ENCODE results near the gene HEXIM1. TPM values are rescaled to one million over a fixed set of nuclear protein-coding genes. Genes with fewer than 3 reads are reported as not detected.

Gene HEXIM1
- polyA plus RNA-seq, 3 donors from 2014 or later = 1.1 to 7.2 (median 3.0) TPM

DNA sequence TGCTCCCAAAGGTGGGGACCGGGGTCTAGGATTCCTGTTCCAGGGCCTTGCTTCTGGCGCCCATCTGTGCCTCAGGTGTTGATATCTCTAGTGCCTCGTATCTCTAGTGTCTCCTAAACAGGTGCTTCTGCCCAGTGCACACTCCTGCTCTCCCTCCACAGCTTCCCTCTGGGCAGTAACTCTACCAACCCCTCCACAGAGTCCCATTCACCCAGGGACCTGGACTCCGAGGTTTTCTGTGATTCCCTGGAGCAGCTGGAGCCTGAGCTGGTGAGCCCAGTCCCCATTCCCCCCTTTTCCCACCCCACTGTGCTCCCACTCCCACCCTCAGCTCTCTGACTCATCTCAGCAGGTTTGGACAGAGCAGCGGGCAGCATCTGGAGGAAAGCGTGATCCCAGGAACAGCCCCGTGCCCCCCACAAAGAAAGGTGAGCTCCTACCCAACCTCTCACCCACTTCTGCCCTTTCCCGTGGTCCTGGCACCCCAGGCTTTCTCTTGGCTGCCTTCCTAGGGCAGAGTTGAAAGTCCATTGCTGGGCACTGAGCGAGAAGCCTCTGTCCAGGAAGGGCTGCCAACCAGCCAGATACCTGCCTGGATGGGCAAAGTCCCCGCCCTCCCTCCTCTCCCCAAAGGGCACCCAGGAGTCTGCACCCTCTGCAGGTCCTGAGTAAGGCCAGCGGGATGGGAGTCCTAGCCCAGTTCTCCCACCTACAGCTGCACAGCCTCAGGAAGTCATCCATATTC, 10.5 kb upstream of the HEXIM1 start:
- no peaks in the 10 kb centered on the region for H3K9me3 Mint-ChIP-seq
- DNase-seq = no peak
- peak overlapping the region in 1 of 6 donors; percentile 46 for H3K27ac Mint-ChIP-seq
- H3K4me1 Mint-ChIP-seq = peaks cover 26 to 36% of the 10 kb centered on the region in 2 donors
- H3K27me3 Mint-ChIP-seq (ENCODE audit: low read depth in 3 of 3) = peaks cover 4 to 10% (median 7%) of the 10 kb centered on the region in 3 donors
- H3K4me3 Mint-ChIP-seq = no peak overlapping the region
- peaks cover 0 to 4% (median 0%) of the 10 kb centered on the region in 3 donors for H3K36me3 Mint-ChIP-seq

DNA sequence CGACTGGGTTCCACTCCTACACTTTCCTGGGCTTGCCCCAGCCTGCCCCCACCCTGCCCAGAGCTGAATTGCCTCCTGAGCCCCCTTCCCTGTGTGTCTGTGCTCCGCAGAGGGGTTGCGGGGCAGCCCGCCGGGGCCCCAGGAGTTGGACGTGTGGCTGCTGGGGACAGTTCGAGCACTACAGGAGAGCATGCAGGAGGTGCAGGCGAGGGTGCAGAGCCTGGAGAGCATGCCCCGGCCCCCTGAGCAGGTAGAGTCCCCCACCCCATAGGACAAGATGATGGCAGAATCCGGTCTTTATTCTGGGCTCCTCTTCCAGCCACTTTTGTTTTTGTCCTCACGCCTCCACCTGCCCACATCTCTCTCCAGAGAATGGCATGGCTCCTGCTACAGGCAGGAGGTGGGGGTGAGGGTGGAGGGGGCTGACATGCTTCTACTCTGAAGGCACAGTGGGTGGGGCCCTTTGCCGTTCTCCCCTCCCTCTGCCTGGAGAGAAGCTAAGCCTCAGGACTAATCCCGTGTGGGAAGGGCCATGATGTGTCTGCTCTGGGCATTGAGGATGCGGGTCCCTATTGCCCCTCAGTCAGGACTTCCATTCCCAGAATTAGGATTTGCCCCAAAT, 9.3 kb upstream of the HEXIM1 start:
- no peak for DNase-seq
- no peak overlapping the region for H3K4me3 Mint-ChIP-seq
- H3K27me3 Mint-ChIP-seq (ENCODE audit: low read depth in 3 of 3) = peaks cover 3 to 6% (median 4%) of the 10 kb centered on the region in 3 donors

GRCh38 chr17:45139533-45139920, 8.7 kb upstream of the HEXIM1 start:
- Mint-ChIP-seq H3K36me3 (peaks cover 0 to 4% (median 0%) of the 10 kb centered on the region in 3 donors), H3K27ac (no peak overlapping the region), H3K9me3 (no peaks in the 10 kb centered on the region), H3K4me3 (no peak overlapping the region), H3K27me3 (ENCODE audit: low read depth in 3 of 3) (peaks cover 3 to 6% (median 4%) of the 10 kb centered on the region in 3 donors), H3K4me1 (peaks cover 30 to 33% of the 10 kb centered on the region in 2 donors)
- DNase-seq = no peak

More for the DNA sequence above, 9.3 kb upstream of the HEXIM1 start:
- H3K27ac Mint-ChIP-seq = no peak overlapping the region
- H3K36me3 Mint-ChIP-seq = peaks cover 0 to 4% (median 0%) of the 10 kb centered on the region in 3 donors
- H3K4me1 Mint-ChIP-seq = peaks cover 30 to 32% of the 10 kb centered on the region in 2 donors
- no peaks in the 10 kb centered on the region for H3K9me3 Mint-ChIP-seq

GRCh38 chr17:45143094-45143670, 5.1 kb upstream of the HEXIM1 start:
- DNase-seq = no peak
- H3K27ac Mint-ChIP-seq = peak overlapping the region in 4 of 6 donors; percentile 21 to 66 (median 51)
- peaks cover 6 to 18% (median 14%) of the 10 kb centered on the region in 3 donors for H3K27me3 Mint-ChIP-seq (ENCODE audit: low read depth in 3 of 3)
- no peaks in the 10 kb centered on the region for H3K9me3 Mint-ChIP-seq
- peaks cover 0 to 4% (median 0%) of the 10 kb centered on the region in 3 donors for H3K36me3 Mint-ChIP-seq
- H3K4me3 Mint-ChIP-seq = peak overlapping the region; percentile 18 to 73 (median 64)
- H3K4me1 Mint-ChIP-seq = peaks cover 43% of the 10 kb centered on the region in 2 donors

DNA sequence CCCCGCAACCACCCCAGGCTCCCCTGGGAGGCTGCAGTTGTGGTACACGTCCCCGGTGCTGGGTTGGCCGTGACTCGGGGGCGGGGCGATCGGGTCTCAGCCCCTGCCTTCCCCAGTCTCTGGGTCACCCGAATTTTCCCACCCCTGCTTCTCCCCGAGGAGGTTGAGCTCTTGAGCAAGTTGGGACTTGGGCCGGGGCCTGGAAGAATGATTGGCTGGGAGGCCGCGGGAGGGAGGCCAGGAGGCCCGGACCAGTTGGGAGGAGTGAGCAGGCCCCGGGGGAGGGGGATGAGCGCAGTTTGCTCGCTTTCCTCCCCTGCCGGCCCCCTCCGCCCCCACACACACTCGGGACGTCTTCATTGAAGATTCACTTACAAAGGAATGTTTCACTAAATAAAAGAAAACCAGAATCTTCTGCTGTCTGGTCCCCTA, 4.5 kb upstream of the HEXIM1 start:
- peak in 2 of 3 donors; percentile 15 to 20 for DNase-seq
- Mint-ChIP-seq H3K4me3 (peak overlapping the region; percentile 53 to 73 (median 64)), H3K4me1 (peaks cover 43 to 45% of the 10 kb centered on the region in 2 donors), H3K27me3 (ENCODE audit: low read depth in 3 of 3) (peaks cover 12 to 24% (median 20%) of the 10 kb centered on the region in 3 donors), H3K27ac (peak overlapping the region in 3 of 6 donors; percentile 24 to 66 (median 40)), H3K9me3 (no peaks in the 10 kb centered on the region), H3K36me3 (peaks cover 0 to 4% (median 0%) of the 10 kb centered on the region in 3 donors)

GRCh38 chr17:45144199-45145034, 3.9 kb upstream of the HEXIM1 start:
- peak overlapping the region; percentile 53 to 67 (median 61) for H3K4me3 Mint-ChIP-seq
- H3K9me3 Mint-ChIP-seq = no peaks in the 10 kb centered on the region
- H3K27me3 Mint-ChIP-seq (ENCODE audit: low read depth in 3 of 3) = peaks cover 16 to 30% (median 23%) of the 10 kb centered on the region in 3 donors
- DNase-seq = no peak
- H3K27ac Mint-ChIP-seq = peak overlapping the region in 3 of 6 donors; percentile 24 to 66 (median 28)
- peaks cover 48 to 52% of the 10 kb centered on the region in 2 donors for H3K4me1 Mint-ChIP-seq
- peaks cover 0 to 4% (median 0%) of the 10 kb centered on the region in 3 donors for H3K36me3 Mint-ChIP-seq

- Mint-ChIP-seq H3K4me3 (peak overlapping the region; percentile 32 to 61 (median 42)), H3K36me3 (peaks cover 0 to 4% (median 0%) of the 10 kb centered on the region in 3 donors), H3K27ac (no peak overlapping the region), H3K9me3 (no peaks in the 10 kb centered on the region), H3K27me3 (ENCODE audit: low read depth in 3 of 3) (peaks cover 20 to 34% (median 29%) of the 10 kb centered on the region in 3 donors), H3K4me1 (peaks cover 53 to 57% of the 10 kb centered on the region in 2 donors)
- DNase-seq = no peak
Measured at GRCh38 chr17:45145035-45145389, 3.3 kb upstream of the HEXIM1 start.

DNA sequence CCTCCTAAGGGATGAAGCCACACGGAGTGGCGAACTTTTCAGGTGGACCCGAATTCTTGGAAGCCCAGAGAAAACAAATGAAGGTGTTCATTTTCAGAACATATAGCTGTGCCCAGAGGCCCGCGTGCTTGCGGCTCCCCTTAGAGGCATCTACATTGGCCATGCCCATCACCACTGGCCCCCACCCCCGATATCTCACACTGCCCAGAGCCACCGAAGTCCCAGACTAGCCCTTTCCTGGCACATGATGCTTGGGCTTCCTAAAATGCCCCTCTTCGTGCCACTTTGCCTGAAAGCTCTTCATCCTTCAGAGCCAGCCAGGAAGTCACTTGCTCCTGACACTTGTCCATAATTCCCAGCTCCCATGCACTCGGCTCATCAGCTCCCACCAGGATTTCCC, 2.1 kb upstream of the HEXIM1 start:
- H3K4me1 Mint-ChIP-seq = peaks cover 63 to 64% of the 10 kb centered on the region in 2 donors
- H3K9me3 Mint-ChIP-seq = no peaks in the 10 kb centered on the region
- H3K36me3 Mint-ChIP-seq = peaks cover 0 to under 1% (median 0%) of the 10 kb centered on the region in 3 donors
- peak overlapping the region; percentile 91 to 100 (median 98) for H3K4me3 Mint-ChIP-seq
- peak overlapping the region; percentile 7 to 100 (median 85) for H3K27ac Mint-ChIP-seq
- no peak for DNase-seq
- H3K27me3 Mint-ChIP-seq (ENCODE audit: low read depth in 3 of 3) = peaks cover 20 to 34% (median 32%) of the 10 kb centered on the region in 3 donors

DNA sequence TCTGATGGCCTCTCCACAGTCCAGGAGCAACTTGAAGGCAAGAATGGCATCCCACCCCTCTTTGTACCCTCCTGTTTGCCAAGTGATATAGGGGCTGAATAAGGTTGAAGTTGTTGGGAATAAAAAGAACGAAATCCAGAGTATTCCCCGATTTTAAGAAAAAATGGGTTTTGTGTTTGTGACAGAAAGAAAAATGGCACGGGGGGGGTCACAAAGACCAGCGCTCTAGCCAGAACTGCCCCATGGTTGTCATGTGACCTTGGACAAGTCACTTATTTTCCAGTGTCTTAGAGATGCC, 1.7 kb upstream of the HEXIM1 start:
- Mint-ChIP-seq H3K36me3 (no peaks in the 10 kb centered on the region), H3K4me3 (peak overlapping the region; percentile 91 to 100 (median 98)), H3K27ac (peak overlapping the region; percentile 87 to 100 (median 99)), H3K4me1 (peaks cover 63 to 64% of the 10 kb centered on the region in 2 donors), H3K27me3 (ENCODE audit: low read depth in 3 of 3) (peaks cover 20 to 34% (median 32%) of the 10 kb centered on the region in 3 donors), H3K9me3 (no peaks in the 10 kb centered on the region)
- DNase-seq = no peak

- DNase-seq = no peak
- Mint-ChIP-seq H3K4me1 (peaks cover 64 to 65% of the 10 kb centered on the region in 2 donors), H3K36me3 (no peaks in the 10 kb centered on the region), H3K27ac (peak overlapping the region; percentile 99 to 100 (median 100)), H3K9me3 (no peaks in the 10 kb centered on the region), H3K27me3 (ENCODE audit: low read depth in 3 of 3) (peaks cover 20 to 34% (median 32%) of the 10 kb centered on the region in 3 donors), H3K4me3 (peak overlapping the region; percentile 91 to 100 (median 98))
Measured at GRCh38 chr17:45146890-45147580, 1.2 kb upstream of the HEXIM1 start.

DNA sequence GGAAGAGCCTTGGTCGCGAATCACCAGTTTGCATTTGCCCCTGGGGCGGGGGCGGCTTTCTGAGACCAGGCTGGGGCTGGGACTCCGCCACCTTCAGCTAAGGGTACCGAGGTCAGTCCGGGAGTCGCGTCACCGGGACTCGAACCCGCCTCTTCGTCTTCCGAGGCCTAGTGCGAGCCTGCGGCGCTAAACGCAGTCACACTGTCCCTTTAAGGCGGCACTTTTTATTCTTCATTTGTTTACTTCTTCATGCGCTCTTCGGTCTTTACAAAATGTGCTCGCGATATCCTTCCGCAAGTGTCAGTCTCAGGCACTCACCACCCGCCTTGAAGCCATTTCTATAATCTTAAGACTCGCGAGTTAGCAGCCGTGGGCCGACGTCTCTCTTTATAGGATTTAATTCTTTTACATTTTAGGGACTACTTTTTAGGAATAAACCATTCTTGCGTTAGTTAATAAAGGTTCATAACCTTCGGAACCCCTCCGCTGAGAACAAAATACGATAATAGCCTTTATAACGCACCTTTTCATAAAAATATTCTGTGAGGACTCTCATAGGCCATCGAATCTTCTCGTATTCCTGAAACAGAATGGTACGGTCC, 593 bp upstream of the HEXIM1 start:
- H3K4me3 Mint-ChIP-seq = peak overlapping the region; percentile 91 to 100 (median 98)
- H3K27ac Mint-ChIP-seq = peak overlapping the region; percentile 99 to 100 (median 100)
- no peaks in the 10 kb centered on the region for H3K36me3 Mint-ChIP-seq
- DNase-seq = peak; percentile 78 to 86 (median 86)
- H3K4me1 Mint-ChIP-seq = peaks cover 65 to 67% of the 10 kb centered on the region in 2 donors
- H3K9me3 Mint-ChIP-seq = no peaks in the 10 kb centered on the region
- peaks cover 20 to 34% (median 32%) of the 10 kb centered on the region in 3 donors for H3K27me3 Mint-ChIP-seq (ENCODE audit: low read depth in 3 of 3)

DNA sequence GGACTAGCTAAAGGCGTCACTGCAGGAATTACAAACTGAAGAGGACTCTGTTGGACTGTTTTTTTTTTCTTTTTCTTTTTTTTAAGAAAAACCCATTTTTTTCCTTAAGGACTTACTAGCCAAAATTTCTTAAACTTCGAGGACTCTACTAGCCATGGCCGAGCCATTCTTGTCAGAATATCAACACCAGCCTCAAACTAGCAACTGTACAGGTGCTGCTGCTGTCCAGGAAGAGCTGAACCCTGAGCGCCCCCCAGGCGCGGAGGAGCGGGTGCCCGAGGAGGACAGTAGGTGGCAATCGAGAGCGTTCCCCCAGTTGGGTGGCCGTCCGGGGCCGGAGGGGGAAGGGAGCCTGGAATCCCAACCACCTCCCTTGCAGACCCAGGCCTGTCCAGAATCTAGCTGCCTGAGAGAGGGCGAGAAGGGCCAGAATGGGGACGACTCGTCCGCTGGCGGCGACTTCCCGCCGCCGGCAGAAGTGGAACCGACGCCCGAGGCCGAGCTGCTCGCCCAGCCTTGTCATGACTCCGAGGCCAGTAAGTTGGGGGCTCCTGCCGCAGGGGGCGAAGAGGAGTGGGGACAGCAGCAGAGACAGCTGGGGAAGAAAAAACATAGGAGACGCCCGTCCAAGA, 878 bp downstream of the HEXIM1 start:
- no peaks in the 10 kb centered on the region for H3K9me3 Mint-ChIP-seq
- DNase-seq = peak; percentile 73 to 76 (median 73)
- peak overlapping the region; percentile 91 to 100 (median 98) for H3K4me3 Mint-ChIP-seq
- H3K36me3 Mint-ChIP-seq = no peaks in the 10 kb centered on the region
- H3K27ac Mint-ChIP-seq = peak overlapping the region; percentile 99 to 100 (median 100)
- peaks cover 54 to 67% of the 10 kb centered on the region in 2 donors for H3K4me1 Mint-ChIP-seq
- H3K27me3 Mint-ChIP-seq (ENCODE audit: low read depth in 3 of 3) = peaks cover 20 to 34% (median 32%) of the 10 kb centered on the region in 3 donors

Measured in immature natural killer cell (primary cell).